ENCODE results near the gene NR1I3. TPM values are rescaled to one million over a fixed set of nuclear protein-coding genes. Genes with fewer than 3 reads are reported as not detected.
"Not testable (repeated sequence)": the region's sequence is repeated elsewhere in the genome, so short reads cannot be mapped to it uniquely, and the experiment has no call there.

NR1I3 gene
- total RNA-seq, 4 donors from 2014 or later, result 2.1 TPM; not detected in 3

GRCh38 chr1:161227196-161227871 lies 10.7 kb downstream of the NR1I3 start:
- DNase-seq (ENCODE audit: low spot score in 2 of 2), result peak; percentile 73 to 96

DNA sequence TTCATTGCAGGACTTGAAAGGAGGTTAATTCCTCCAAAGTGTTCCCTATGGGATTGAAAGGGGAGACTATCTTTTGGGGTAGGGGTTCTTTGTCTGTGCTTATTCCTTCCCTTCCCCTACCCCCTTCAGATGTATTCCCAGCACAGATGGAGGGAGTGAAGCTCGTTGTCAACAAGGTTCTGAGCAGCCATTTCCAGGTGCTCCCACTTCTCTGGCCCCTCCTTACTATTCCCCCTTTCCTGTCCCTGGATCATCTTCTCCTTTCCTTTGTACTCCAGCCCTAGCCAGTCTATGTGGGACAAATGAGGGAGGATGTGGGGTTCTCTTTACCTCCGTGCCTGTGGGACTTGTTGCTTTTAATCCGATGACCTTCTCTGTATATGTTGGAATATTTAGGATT lies 11.2 kb downstream of the NR1I3 start:
- WGBS, 2 donors, result 54 to 59% methylated on average over 3 of the region's 3 CpGs
- intact Hi-C loops (cut with DNase I; ENCODE audit: low total_unique reads), result loop anchor here (5.0 to 10.0 kb wide), 2 partner anchors 66 to 158 kb away; no protein-coding TSS in a partner anchor

More at GRCh38 chr1:161227196-161227871, 10.7 kb downstream of the NR1I3 start:
- whole genome bisulfite sequencing, 2 donors, result 34 to 39% methylated on average over 11 of the region's 11 CpGs
- intact Hi-C loops (cut with DNase I; ENCODE audit: low total_unique reads), result loop anchor here (5.0 to 10.0 kb wide), 2 partner anchors 65 to 157 kb away; no protein-coding TSS in a partner anchor
- TF ChIP-seq, protein P1, sequence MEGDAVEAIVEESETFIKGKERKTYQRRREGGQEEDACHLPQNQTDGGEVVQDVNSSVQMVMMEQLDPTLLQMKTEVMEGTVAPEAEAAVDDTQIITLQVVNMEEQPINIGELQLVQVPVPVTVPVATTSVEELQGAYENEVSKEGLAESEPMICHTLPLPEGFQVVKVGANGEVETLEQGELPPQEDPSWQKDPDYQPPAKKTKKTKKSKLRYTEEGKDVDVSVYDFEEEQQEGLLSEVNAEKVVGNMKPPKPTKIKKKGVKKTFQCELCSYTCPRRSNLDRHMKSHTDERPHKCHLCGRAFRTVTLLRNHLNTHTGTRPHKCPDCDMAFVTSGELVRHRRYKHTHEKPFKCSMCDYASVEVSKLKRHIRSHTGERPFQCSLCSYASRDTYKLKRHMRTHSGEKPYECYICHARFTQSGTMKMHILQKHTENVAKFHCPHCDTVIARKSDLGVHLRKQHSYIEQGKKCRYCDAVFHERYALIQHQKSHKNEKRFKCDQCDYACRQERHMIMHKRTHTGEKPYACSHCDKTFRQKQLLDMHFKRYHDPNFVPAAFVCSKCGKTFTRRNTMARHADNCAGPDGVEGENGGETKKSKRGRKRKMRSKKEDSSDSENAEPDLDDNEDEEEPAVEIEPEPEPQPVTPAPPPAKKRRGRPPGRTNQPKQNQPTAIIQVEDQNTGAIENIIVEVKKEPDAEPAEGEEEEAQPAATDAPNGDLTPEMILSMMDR (IDR thresholded peaks at IDR 0.05), result peak in 1 of 3 donors; percentile 83
- TF ChIP-seq POLR2A (IDR thresholded peaks at IDR 0.05), result no peak
- H3K4me3 ChIP-seq (ENCODE audit: low read depth, poor library complexity, severe bottlenecking), result no peak overlapping the region

DNA sequence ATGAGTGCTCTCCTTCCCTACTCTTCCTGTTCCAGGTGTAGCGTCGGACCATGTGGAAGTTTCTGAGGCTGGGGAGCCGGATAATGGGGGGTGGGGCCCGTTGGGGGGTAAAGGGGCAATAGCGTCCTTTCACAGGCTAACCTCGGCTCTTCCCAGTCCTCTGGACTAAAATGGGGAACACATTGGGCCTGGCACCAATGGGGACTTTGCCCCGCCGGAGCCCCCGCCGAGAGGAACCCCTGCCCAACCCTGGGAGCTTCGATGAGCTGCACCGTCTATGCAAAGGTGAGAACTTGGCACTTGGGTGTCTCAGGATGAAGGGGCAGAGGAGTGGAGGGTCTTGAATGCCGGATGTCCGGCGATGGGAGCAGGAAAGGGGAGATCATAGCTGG lies 11.7 kb downstream of the NR1I3 start:
- no peak for DNase-seq (ENCODE audit: low spot score in 2 of 2)
- 5 to 7% methylated on average over 15 of the region's 15 CpGs for WGBS, 2 donors
- intact Hi-C loops (cut with DNase I; ENCODE audit: low total_unique reads), result loop anchor here (5.0 to 10.0 kb wide), 2 partner anchors 66 to 158 kb away; no protein-coding TSS in a partner anchor
- TF ChIP-seq, protein P1 (IDR thresholded peaks at IDR 0.05), result no peak
- no peak for TF ChIP-seq POLR2A (IDR thresholded peaks at IDR 0.05)
- H3K4me3 ChIP-seq (ENCODE audit: low read depth, poor library complexity, severe bottlenecking), result peak overlapping the region; percentile 40

More for the DNA sequence above, 11.2 kb downstream of the NR1I3 start:
- no peak for DNase-seq (ENCODE audit: low spot score in 2 of 2)
- TF ChIP-seq, protein P1 (IDR thresholded peaks at IDR 0.05), result no peak
- no peak for TF ChIP-seq POLR2A (IDR thresholded peaks at IDR 0.05)
- H3K4me3 ChIP-seq (ENCODE audit: low read depth, poor library complexity, severe bottlenecking), result no peak overlapping the region

GRCh38 chr1:161225534-161226319 lies 12.3 kb downstream of the NR1I3 start, which contains the start of gene TOMM40L:
Gene TOMM40L (plus strand): TSS chr1:161226060. CDS start chr1:161226490, 430 bp downstream.
- peak within 1 kb of the TSS; percentile 40 for H3K4me3 ChIP-seq (ENCODE audit: low read depth, poor library complexity, severe bottlenecking)
- TF ChIP-seq POLR2A (IDR thresholded peaks at IDR 0.05), result no peak
- TF ChIP-seq, protein P1 (IDR thresholded peaks at IDR 0.05), result peak in 1 of 3 donors; percentile 40
- WGBS, 2 donors, result 4 to 5% methylated on average over 16 of the region's 16 CpGs
- intact Hi-C loops (cut with DNase I; ENCODE audit: low total_unique reads), result loop anchor here (5.0 to 10.0 kb wide), 2 partner anchors 67 to 159 kb away; no protein-coding TSS in a partner anchor
- DNase-seq (ENCODE audit: low spot score in 2 of 2), result peak; percentile 96 to 97

DNA sequence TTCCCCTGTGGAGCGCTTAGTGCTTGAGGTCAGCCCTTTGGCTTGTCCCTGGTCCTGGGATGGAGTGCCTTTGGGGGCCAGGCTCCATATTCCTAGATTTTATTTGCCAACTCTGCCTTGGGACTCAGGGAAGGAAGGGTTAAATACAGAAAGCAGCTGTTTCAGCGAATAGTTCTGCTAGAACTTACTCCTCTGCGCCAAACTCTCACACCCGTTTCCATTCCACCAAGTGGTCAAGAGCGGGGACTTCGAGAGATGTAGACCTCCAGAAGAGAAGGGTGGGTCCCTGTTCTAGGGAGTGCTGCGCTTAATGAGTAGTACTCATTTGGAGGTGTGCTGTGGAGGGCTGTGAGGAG lies 12.8 kb downstream of the NR1I3 start:
- DNase-seq (ENCODE audit: low spot score in 2 of 2), result no peak
- intact Hi-C loops (cut with DNase I; ENCODE audit: low total_unique reads), result loop anchor here (5.0 to 10.0 kb wide), 2 partner anchors 67 to 160 kb away; no protein-coding TSS in a partner anchor
- TF ChIP-seq, protein P1 (IDR thresholded peaks at IDR 0.05), result no peak
- TF ChIP-seq POLR2A (IDR thresholded peaks at IDR 0.05), result no peak
- H3K4me3 ChIP-seq (ENCODE audit: low read depth, poor library complexity, severe bottlenecking), result no peak overlapping the region
- 62 to 67% methylated on average over 7 of the region's 7 CpGs for WGBS, 2 donors

GRCh38 chr1:161224695-161225087 lies 13.3 kb downstream of the NR1I3 start:
- intact Hi-C loops (cut with DNase I; ENCODE audit: low total_unique reads), result loop anchor here (5.0 to 10.0 kb wide), 2 partner anchors 68 to 160 kb away; no protein-coding TSS in a partner anchor
- 80 to 87% methylated on average over 13 of the region's 13 CpGs for WGBS, 2 donors
- H3K4me3 ChIP-seq (ENCODE audit: low read depth, poor library complexity, severe bottlenecking); DNase-seq (ENCODE audit: low spot score in 2 of 2): not testable (repeated sequence)

Measured in lower leg skin (tissue), 4 donors.